ENCODE results near the gene KAT7.

Gene KAT7

GRCh38 chr17:49809056-49809455, 20.6 kb downstream of the KAT7 start:
- no peaks in the 10 kb centered on the region for H3K4me1 ChIP-seq (ENCODE audit: insufficient read depth, low read length)
- H3K4me2 ChIP-seq (ENCODE audit: insufficient read depth, low read length) = no peak overlapping the region
- no peak overlapping the region for H3K9ac ChIP-seq (ENCODE audit: low read depth, low read length)
- H3K27me3 ChIP-seq (ENCODE audit: insufficient read depth, low read length, poor library complexity) = no peaks in the 10 kb centered on the region
- H2AFZ ChIP-seq (ENCODE audit: low read depth, low read length) = no peak overlapping the region
- H3K4me3 ChIP-seq (ENCODE audit: low read depth in 1 of 2, low read length in 2 of 2) = no peak overlapping the region
- H4K20me1 ChIP-seq (ENCODE audit: insufficient read depth, low read length) = peaks cover 28% of the 10 kb centered on the region; the same call in 1 of the 2 replicates
- H3K27ac ChIP-seq (ENCODE audit: low read length) = no peak overlapping the region
- no peak for ATAC-seq (ENCODE audit: insufficient read depth, low read depth)
- H3K9me3 ChIP-seq (ENCODE audit: insufficient read depth, low read length, severe bottlenecking) = no peaks in the 10 kb centered on the region
- peaks cover 68% of the 10 kb centered on the region for H3K79me2 ChIP-seq (ENCODE audit: insufficient read depth, low read length)
- no peak for DNase-seq
- TF ChIP-seq CTCF (IDR thresholded peaks at IDR 0.05; ENCODE audit: borderline replicate concordance, extremely low read depth, low read length, poor library complexity, severe bottlenecking) (no peak), EZH2 (IDR thresholded peaks at IDR 0.05; ENCODE audit: borderline replicate concordance, low read depth, low read length, severe bottlenecking) (no peak)
- peaks cover 83% of the 10 kb centered on the region for H3K36me3 ChIP-seq (ENCODE audit: insufficient read depth, low read length)

- peaks cover 36% of the 10 kb centered on the region for H3K79me2 ChIP-seq (ENCODE audit: insufficient read depth, low read length)
- peaks cover 90% of the 10 kb centered on the region for H3K36me3 ChIP-seq (ENCODE audit: insufficient read depth, low read length)
- H3K27ac ChIP-seq (ENCODE audit: low read length) = no peak overlapping the region
- no peak overlapping the region for H3K4me2 ChIP-seq (ENCODE audit: insufficient read depth, low read length)
- H4K20me1 ChIP-seq (ENCODE audit: insufficient read depth, low read length) = peaks cover 31% of the 10 kb centered on the region
- DNase-seq (no peak), ATAC-seq (ENCODE audit: insufficient read depth, low read depth) (no peak)
- no peaks in the 10 kb centered on the region for H3K9me3 ChIP-seq (ENCODE audit: insufficient read depth, low read length, severe bottlenecking)
- H2AFZ ChIP-seq (ENCODE audit: low read depth, low read length) = no peak overlapping the region
- TF ChIP-seq EZH2 (IDR thresholded peaks at IDR 0.05; ENCODE audit: borderline replicate concordance, low read depth, low read length, severe bottlenecking) (no peak), CTCF (IDR thresholded peaks at IDR 0.05; ENCODE audit: borderline replicate concordance, extremely low read depth, low read length, poor library complexity, severe bottlenecking) (no peak)
- H3K9ac ChIP-seq (ENCODE audit: low read depth, low read length) = no peak overlapping the region
- peaks cover 21% of the 10 kb centered on the region for H3K4me1 ChIP-seq (ENCODE audit: insufficient read depth, low read length)
- H3K27me3 ChIP-seq (ENCODE audit: insufficient read depth, low read length, poor library complexity) = no peaks in the 10 kb centered on the region
- H3K4me3 ChIP-seq (ENCODE audit: low read depth in 1 of 2, low read length in 2 of 2) = no peak overlapping the region
Observed at GRCh38 chr17:49814781-49815529, 26.5 kb downstream of the KAT7 start.

GRCh38 chr17:49815761-49816281, 27.3 kb downstream of the KAT7 start:
- no peak overlapping the region for H3K4me2 ChIP-seq (ENCODE audit: insufficient read depth, low read length)
- no peak overlapping the region for H3K27ac ChIP-seq (ENCODE audit: low read length)
- H3K36me3 ChIP-seq (ENCODE audit: insufficient read depth, low read length) = peaks cover 93% of the 10 kb centered on the region
- no peak overlapping the region for H3K4me3 ChIP-seq (ENCODE audit: low read depth in 1 of 2, low read length in 2 of 2)
- TF ChIP-seq EZH2 (IDR thresholded peaks at IDR 0.05; ENCODE audit: borderline replicate concordance, low read depth, low read length, severe bottlenecking) = no peak
- TF ChIP-seq CTCF (IDR thresholded peaks at IDR 0.05; ENCODE audit: borderline replicate concordance, extremely low read depth, low read length, poor library complexity, severe bottlenecking) = no peak
- H4K20me1 ChIP-seq (ENCODE audit: insufficient read depth, low read length) = peaks cover 36% of the 10 kb centered on the region
- peaks cover 21% of the 10 kb centered on the region for H3K4me1 ChIP-seq (ENCODE audit: insufficient read depth, low read length)
- no peak overlapping the region for H2AFZ ChIP-seq (ENCODE audit: low read depth, low read length)
- no peaks in the 10 kb centered on the region for H3K9me3 ChIP-seq (ENCODE audit: insufficient read depth, low read length, severe bottlenecking)
- H3K27me3 ChIP-seq (ENCODE audit: insufficient read depth, low read length, poor library complexity) = no peaks in the 10 kb centered on the region
- no peak for DNase-seq
- ATAC-seq (ENCODE audit: insufficient read depth, low read depth) = no peak
- no peak overlapping the region for H3K9ac ChIP-seq (ENCODE audit: low read depth, low read length)
- peaks cover 31% of the 10 kb centered on the region for H3K79me2 ChIP-seq (ENCODE audit: insufficient read depth, low read length)

All from DND-41 (cell line).